ENCODE measurements around the gene DOC2A.

DNA sequence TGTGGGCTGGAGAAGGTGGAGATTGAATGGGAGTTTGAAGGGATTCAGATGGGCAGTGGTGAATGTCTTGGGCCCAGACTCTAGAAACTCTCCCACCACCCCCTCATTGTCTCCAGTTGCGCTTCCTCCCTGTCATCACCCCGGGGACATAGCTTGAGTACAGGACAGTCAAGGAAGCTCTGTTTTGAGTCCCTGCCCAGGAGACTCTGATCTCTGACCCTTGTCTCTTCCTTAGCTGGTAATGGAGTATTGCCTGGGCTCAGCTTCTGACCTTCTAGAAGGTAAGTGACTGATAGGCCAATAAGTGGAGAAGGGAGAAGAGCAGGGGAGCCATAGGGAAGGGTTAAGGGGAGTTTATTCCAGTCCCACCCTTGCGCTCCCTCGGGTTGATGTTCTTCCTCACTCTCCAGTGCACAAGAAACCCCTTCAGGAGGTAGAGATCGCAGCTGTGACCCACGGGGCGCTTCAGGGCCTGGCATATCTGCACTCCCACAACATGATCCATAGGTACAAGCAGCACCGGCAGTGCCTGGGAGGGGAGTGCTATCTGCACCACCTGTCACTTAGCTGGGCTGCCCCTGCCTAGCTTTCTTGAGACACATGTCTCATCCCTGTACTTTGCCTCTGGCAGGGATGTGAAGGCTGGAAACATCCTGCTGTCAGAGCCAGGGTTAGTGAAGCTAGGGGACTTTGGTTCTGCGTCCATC, 32.1 kb downstream of the DOC2A start:
- TF ChIP-seq, protein P1, sequence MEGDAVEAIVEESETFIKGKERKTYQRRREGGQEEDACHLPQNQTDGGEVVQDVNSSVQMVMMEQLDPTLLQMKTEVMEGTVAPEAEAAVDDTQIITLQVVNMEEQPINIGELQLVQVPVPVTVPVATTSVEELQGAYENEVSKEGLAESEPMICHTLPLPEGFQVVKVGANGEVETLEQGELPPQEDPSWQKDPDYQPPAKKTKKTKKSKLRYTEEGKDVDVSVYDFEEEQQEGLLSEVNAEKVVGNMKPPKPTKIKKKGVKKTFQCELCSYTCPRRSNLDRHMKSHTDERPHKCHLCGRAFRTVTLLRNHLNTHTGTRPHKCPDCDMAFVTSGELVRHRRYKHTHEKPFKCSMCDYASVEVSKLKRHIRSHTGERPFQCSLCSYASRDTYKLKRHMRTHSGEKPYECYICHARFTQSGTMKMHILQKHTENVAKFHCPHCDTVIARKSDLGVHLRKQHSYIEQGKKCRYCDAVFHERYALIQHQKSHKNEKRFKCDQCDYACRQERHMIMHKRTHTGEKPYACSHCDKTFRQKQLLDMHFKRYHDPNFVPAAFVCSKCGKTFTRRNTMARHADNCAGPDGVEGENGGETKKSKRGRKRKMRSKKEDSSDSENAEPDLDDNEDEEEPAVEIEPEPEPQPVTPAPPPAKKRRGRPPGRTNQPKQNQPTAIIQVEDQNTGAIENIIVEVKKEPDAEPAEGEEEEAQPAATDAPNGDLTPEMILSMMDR (IDR thresholded peaks at IDR 0.05; ENCODE audit: low read depth, low read length, poor library complexity, severe bottlenecking) = no peak
- no peak for TF ChIP-seq EZH2phosphoT487 (IDR thresholded peaks at IDR 0.05; ENCODE audit: borderline replicate concordance, low read length)
